Coronary artery (tissue), 2 donors: ENCODE data around the gene SREBF1.

ENCODE experiments used
- DNase-seq: peaks from one replicate; pipeline ENCODE4 v3.0.0-alpha.2; 2017; ENCODE audit warnings: low spot score
- H3K27ac ChIP-seq, 2 donors: fragments of 200-600 bp; sonication (generic); one replicate each; pipeline ENCODE4 v1.5.1; 2016 to 2019
- H3K4me3 ChIP-seq: fragments of 200-600 bp; sonication (generic); 2 replicates; pipeline ENCODE4 v1.5.1; 2016; ENCODE audit warnings: mild to moderate bottlenecking, moderate library complexity
- CTCF ChIP-seq: fragments of 200-600 bp; sonication (generic); IDR thresholded peaks from one replicate; pipeline ENCODE4 v1.5.1; 2019; ENCODE audit warnings: antibody characterized with exemption

The SREBF1 gene

GRCh38 chr17:17782523-17783115, 54.2 kb downstream of the SREBF1 start:
- TF ChIP-seq CTCF = no peak
- no peak for DNase-seq
- peak overlapping the region; percentile 76 to 86 for H3K27ac ChIP-seq
- H3K4me3 ChIP-seq = peak overlapping the region; percentile 74

GRCh38 chr17:17781591-17782496, 54.9 kb downstream of the SREBF1 start:
- peak; percentile 84 for DNase-seq
- Histone ChIP-seq H3K27ac (peak overlapping the region; percentile 76 to 86), H3K4me3 (peak overlapping the region; percentile 74)
- TF ChIP-seq CTCF = no peak

DNA sequence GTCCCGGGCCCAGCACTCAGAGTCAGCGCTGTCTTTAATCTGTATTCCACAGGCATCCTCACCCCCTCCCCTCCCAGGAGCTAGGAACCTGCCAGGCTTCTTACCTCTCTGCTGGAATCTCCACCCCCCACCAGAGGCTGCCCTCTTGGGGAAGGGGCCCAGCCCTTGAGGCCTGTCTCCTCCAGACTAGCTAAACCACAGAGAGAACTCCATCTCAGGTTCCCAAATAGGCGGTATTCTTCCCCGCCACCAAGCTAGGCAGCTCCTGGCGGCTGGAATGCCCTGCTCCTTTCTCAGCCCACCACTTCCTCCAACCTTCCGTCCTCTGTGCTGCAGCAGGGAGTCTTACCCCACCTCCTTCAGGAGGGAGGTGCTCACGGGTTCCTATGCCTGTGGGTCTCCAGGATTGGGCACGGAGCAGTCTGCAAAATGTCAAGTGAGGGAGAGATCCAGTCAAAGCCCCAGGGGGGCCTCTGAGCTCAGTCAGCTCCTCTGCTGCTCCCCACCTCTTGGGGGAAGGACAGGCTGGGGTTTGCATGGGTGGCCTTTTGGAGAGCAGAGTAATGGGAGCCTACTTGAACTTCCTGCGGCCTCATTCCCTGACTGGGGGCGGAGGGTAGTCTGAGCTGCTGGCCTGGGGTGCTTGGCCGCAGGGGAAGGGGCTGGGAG, 55.7 kb downstream of the SREBF1 start:
- H3K27ac ChIP-seq = peak overlapping the region; percentile 76 to 86
- H3K4me3 ChIP-seq = peak overlapping the region; percentile 74
- no peak for DNase-seq

DNA sequence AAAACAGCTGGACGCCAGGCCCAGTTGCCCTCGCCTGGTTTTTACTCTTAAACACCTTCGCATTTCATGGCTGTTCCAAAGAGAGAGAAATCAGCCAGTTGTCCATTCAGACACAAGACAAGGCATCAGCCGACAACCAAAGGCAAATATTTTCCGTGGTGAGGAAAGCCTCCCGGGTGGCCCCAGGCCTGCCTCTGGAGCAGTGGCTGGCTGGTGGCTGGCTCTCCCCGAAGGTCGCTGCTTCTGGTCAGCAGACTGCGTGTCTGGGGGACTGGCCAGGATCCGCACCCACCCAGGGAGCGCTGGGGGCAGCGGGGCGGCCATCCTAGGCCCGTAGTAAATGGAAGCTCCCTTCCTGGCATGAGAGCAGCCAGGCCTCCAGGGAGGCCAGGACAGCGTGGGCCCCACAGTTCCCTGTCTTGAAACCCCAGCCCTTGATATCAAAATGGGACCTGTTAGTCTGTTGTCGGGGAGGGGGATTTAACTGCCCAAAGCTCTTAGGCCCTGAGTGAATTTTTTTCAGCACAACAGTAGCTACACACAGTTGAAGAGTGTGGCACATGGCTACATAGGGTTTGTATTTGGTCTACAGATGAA, 57.7 kb downstream of the SREBF1 start:
- no peak for TF ChIP-seq CTCF
- Histone ChIP-seq H3K27ac (peak overlapping the region; percentile 2 to 70), H3K4me3 (no peak overlapping the region)
- no peak for DNase-seq

More for the DNA sequence above, 55.7 kb downstream of the SREBF1 start:
- TF ChIP-seq CTCF = no peak

GRCh38 chr17:17778308-17779014, 58.3 kb downstream of the SREBF1 start:
- peak overlapping the region; percentile 34 to 70 for H3K27ac ChIP-seq
- DNase-seq = no peak
- TF ChIP-seq CTCF = no peak
- H3K4me3 ChIP-seq = no peak overlapping the region

GRCh38 chr17:17776889-17777288, 59.9 kb downstream of the SREBF1 start:
- no peak for TF ChIP-seq CTCF
- H3K27ac ChIP-seq = no peak overlapping the region

More at GRCh38 chr17:17776889-17777288, 59.9 kb downstream of the SREBF1 start:
- DNase-seq = no peak
- H3K4me3 ChIP-seq = no peak overlapping the region
